Thyroid gland (tissue), 4 donors: Measurements from ENCODE around the gene ST14. TPM values are rescaled to one million over a fixed set of nuclear protein-coding genes. Genes with fewer than 3 reads are reported as not detected.
A peak's percentile ranks its signal among the peaks of the same experiment; 100 is the strongest.

Experiments
- DNase-seq, 2 donors: peaks; one replicate each; pipeline ENCODE4 v3.0.0-alpha.2; 2019
- H3K27ac ChIP-seq, 3 donors: fragments of 200-600 bp; sonication (generic); 1 replicate in 2 of 3; 2 replicates in 1 of 3; pipeline ENCODE4 v1.5.1; 2016 to 2019; ENCODE audit warnings: mild to moderate bottlenecking in 1 of 3, moderate library complexity in 1 of 3
- H3K27me3 ChIP-seq: fragments of 200-600 bp; sonication (generic); one replicate; pipeline ENCODE4 v1.5.1; 2019
- H3K36me3 ChIP-seq, 2 donors: fragments of 200-600 bp; sonication (generic); one replicate each; pipeline ENCODE4 v1.5.1; 2016 to 2019
- H3K4me1 ChIP-seq, 2 donors: fragments of 200-600 bp; sonication (generic); one replicate each; pipeline ENCODE4 v1.5.1; 2017 to 2019
- H3K4me3 ChIP-seq, 3 donors: fragments of 200-600 bp; sonication (generic); replicated peaks in 1 of 3; 1 replicate in 2 of 3; 2 replicates in 1 of 3; pipeline ENCODE4 v1.5.1; 2016; ENCODE audit warnings: mild to moderate bottlenecking in 1 of 3
- H3K9me3 ChIP-seq: fragments of 200-600 bp; sonication (generic); one replicate; pipeline ENCODE4 v1.5.1; 2017
- POLR2A ChIP-seq, 2 donors: fragments of 450-650 bp; IDR thresholded peaks; one replicate each; pipeline ENCODE4 v1.6.1; 2017; ENCODE audit warnings: antibody characterized with exemption in 2 of 2, mild to moderate bottlenecking in 2 of 2, moderate library complexity in 1 of 2
- WGBS, 2 donors: methylation state at CpG; one replicate each; pipeline ENCODE4 v1.1.5; 2017; 5-methylcytosine and 5-hydroxymethylcytosine counted together
- intact Hi-C: fragments of 100-400 bp; cut with DNase I; formaldehyde crosslinking; loops from one replicate; pipeline ENCODE4 v1.15.1; 2023
- total RNA-seq, 4 donors: library from RNA; depleted of rRNA; stranded (reverse); fragments of >200 nt; gene quantifications; one replicate each; pipeline ENCODE4 v1.2.3, GENCODE V29; 2016
- TF ChIP-seq, protein P1 (sequence below), 6 experiments: fragments of 200-600 bp in 3 of 6; fragments of 450-650 bp in 3 of 6; sonication (generic) in 3 of 6; IDR thresholded peaks; one replicate each; pipeline ENCODE4 v1.5.1; 2016 to 2019; ENCODE audit warnings: antibody characterized with exemption in 6 of 6, mild to moderate bottlenecking in 2 of 6, inconsistent platforms in 1 of 6, moderate library complexity in 1 of 6

The ST14 gene
- total RNA-seq, 4 donors from 2014 or later, result 53.3 to 102 (median 90.7) TPM

DNA sequence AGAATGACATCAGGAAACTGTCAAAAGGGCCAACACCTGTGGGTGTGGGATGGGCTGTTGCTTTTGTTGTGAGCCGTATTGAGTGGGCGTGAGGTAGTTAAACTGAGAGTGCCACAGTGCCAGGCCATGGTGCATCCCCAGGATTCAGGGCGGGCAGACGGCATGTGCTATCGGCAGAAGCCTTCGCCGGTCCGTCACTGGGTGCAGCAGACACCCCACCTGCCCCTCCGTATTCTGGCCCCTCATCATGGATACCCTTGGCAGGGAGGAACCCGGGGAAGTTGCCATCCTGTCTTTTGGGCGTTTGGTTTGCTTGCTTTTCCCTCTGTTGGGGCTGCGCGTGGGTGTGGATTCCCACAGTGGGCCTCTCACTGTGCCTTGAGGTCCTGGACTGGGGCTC, 27.5 kb downstream of the ST14 start:
- intact Hi-C loops, result no loop called here
- DNase-seq, result no peak
- WGBS, 2 donors, result 93 to 96% methylated on average over 12 to 13 of the region's 13 CpGs
- H3K36me3 ChIP-seq, result no peaks in the 10 kb centered on the region
- H3K9me3 ChIP-seq, result no peaks in the 10 kb centered on the region
- no peak for TF ChIP-seq POLR2A (IDR thresholded peaks at IDR 0.05)
- TF ChIP-seq, protein P1, sequence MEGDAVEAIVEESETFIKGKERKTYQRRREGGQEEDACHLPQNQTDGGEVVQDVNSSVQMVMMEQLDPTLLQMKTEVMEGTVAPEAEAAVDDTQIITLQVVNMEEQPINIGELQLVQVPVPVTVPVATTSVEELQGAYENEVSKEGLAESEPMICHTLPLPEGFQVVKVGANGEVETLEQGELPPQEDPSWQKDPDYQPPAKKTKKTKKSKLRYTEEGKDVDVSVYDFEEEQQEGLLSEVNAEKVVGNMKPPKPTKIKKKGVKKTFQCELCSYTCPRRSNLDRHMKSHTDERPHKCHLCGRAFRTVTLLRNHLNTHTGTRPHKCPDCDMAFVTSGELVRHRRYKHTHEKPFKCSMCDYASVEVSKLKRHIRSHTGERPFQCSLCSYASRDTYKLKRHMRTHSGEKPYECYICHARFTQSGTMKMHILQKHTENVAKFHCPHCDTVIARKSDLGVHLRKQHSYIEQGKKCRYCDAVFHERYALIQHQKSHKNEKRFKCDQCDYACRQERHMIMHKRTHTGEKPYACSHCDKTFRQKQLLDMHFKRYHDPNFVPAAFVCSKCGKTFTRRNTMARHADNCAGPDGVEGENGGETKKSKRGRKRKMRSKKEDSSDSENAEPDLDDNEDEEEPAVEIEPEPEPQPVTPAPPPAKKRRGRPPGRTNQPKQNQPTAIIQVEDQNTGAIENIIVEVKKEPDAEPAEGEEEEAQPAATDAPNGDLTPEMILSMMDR (IDR thresholded peaks at IDR 0.05), result no peak
- H3K27me3 ChIP-seq, result no peaks in the 10 kb centered on the region
- no peak overlapping the region for H3K27ac ChIP-seq
- H3K4me3 ChIP-seq, result no peak overlapping the region
- peaks cover 2 to 12% of the 10 kb centered on the region in 2 donors for H3K4me1 ChIP-seq

DNA sequence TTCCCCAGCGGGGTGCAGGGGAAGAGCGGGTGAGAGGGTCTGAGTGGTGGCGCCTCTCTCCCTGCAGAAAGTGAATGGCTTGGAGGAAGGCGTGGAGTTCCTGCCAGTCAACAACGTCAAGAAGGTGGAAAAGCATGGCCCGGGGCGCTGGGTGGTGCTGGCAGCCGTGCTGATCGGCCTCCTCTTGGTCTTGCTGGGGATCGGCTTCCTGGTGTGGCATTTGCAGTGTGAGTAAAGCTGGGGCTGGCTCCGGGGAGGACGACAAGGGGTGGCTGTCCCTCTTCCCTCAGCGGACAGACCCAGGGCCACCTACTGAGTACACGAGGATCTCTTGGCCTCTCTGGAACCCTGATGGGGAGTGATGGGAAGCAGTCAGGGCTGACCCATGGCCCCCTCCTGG, 28.5 kb downstream of the ST14 start:
- Histone ChIP-seq H3K27ac (no peak overlapping the region), H3K9me3 (no peaks in the 10 kb centered on the region), H3K4me1 (peaks cover 0 to 7% of the 10 kb centered on the region in 2 donors), H3K4me3 (no peak overlapping the region), H3K36me3 (no peaks in the 10 kb centered on the region), H3K27me3 (no peaks in the 10 kb centered on the region)
- WGBS, 2 donors, result 87 to 96% methylated on average over 14 of the region's 14 CpGs
- TF ChIP-seq, protein P1 (IDR thresholded peaks at IDR 0.05), result no peak
- no peak for TF ChIP-seq POLR2A (IDR thresholded peaks at IDR 0.05)
- DNase-seq, result no peak
- intact Hi-C loops, result no loop called here

DNA sequence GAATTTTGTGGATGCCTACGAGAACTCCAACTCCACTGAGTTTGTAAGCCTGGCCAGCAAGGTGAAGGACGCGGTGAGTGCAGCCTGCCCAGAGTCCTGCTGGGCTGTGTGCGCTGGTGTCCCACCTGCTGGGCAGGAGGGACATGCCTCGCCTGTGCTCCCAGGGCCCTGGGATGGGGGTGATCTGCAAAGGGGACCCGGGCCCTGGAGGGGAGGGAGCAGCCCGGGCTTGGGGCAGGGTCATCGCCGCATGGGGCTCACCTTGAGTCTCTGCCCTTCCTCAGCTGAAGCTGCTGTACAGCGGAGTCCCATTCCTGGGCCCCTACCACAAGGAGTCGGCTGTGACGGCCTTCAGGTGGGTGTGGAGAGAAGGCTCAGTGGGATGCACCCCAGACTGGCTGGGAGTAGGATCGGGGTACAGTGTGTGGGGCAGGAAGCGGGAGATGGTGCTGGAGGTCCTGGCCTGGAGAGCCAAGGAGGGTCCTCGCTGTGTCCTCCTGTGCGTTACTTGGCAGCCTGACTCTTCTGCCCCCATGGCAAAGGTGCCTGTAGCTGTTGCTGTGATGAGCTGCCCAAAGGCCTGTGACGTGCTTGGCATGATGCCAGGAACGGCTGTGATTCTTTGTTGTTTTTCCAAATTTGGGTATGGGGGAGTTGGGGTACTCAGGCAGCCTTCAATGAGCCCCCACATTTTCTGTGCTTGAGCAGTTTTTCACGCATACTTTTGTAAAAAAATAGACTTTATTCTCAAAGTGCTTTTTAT, 29.2 kb downstream of the ST14 start:
- no peak overlapping the region for H3K4me3 ChIP-seq
- 63 to 70% methylated on average over 12 to 19 of the region's 19 CpGs for WGBS, 2 donors
- no peaks in the 10 kb centered on the region for H3K36me3 ChIP-seq
- H3K4me1 ChIP-seq, result peaks cover 0 to 7% of the 10 kb centered on the region in 2 donors
- intact Hi-C loops, result no loop called here
- H3K9me3 ChIP-seq, result no peaks in the 10 kb centered on the region
- no peak overlapping the region for H3K27ac ChIP-seq
- H3K27me3 ChIP-seq, result no peaks in the 10 kb centered on the region
- DNase-seq, result peak; percentile 37 to 38
- TF ChIP-seq, protein P1 (IDR thresholded peaks at IDR 0.05), result no peak
- TF ChIP-seq POLR2A (IDR thresholded peaks at IDR 0.05), result no peak

DNA sequence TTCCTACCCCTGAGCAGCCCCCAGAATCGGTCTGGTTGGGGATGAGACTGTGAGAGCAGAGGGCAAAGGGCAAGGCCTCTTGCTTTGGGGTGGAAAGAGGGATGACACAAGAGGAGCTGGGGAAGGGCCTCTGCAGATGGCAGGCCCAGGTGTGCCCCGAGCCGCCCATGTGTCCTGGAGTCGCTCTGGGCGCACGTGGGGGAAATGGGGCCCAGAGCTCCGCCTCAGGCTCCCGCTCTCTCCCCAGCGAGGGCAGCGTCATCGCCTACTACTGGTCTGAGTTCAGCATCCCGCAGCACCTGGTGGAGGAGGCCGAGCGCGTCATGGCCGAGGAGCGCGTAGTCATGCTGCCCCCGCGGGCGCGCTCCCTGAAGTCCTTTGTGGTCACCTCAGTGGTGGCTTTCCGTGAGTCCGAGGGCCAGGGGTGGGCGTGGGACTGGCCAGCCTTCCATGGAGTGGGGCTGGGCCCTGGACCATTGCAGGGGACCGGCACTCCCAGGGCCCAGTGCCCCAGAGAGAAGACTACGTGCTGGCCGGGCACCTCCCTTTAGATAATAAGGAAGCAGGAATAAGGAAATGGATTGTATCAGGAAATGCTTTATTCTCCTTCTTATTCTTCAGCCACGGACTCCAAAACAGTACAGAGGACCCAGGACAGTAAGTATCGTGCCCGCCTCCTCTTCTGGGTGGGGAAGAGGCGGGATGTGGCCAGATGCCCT, 30.1 kb downstream of the ST14 start:
- Histone ChIP-seq H3K4me1 (peaks cover 0 to 7% of the 10 kb centered on the region in 2 donors), H3K36me3 (peaks cover 3 to 6% of the 10 kb centered on the region in 2 donors), H3K4me3 (no peak overlapping the region), H3K27ac (no peak overlapping the region), H3K27me3 (no peaks in the 10 kb centered on the region), H3K9me3 (no peaks in the 10 kb centered on the region)
- no peak for DNase-seq
- intact Hi-C loops, result no loop called here
- WGBS, 2 donors, result 88 to 89% methylated on average over 22 to 32 of the region's 32 CpGs
- no peak for TF ChIP-seq POLR2A (IDR thresholded peaks at IDR 0.05)
- TF ChIP-seq, protein P1 (IDR thresholded peaks at IDR 0.05), result no peak

DNA sequence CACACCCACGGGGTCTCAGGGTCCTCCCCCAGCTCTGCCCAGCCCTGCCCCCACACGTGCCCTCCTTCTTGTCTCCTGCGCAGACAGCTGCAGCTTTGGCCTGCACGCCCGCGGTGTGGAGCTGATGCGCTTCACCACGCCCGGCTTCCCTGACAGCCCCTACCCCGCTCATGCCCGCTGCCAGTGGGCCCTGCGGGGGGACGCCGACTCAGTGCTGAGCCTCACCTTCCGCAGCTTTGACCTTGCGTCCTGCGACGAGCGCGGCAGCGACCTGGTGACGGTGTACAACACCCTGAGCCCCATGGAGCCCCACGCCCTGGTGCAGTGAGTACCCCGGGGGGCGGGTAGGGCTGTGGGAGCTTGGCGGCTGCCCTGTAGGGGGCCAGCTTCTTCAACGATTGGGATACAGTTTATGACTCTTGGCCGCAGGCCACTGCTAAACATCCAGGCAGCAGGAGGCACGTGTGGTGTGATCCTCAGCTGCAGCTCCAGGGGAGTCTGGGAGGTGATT, 30.8 kb downstream of the ST14 start:
- peaks cover 3 to 10% of the 10 kb centered on the region in 2 donors for H3K36me3 ChIP-seq
- no peak for DNase-seq
- H3K4me1 ChIP-seq, result peaks cover 0 to 7% of the 10 kb centered on the region in 2 donors
- WGBS, 2 donors, result 90 to 97% methylated on average over 25 to 29 of the region's 29 CpGs
- intact Hi-C loops, result no loop called here
- TF ChIP-seq, protein P1 (IDR thresholded peaks at IDR 0.05), result no peak
- TF ChIP-seq POLR2A (IDR thresholded peaks at IDR 0.05), result no peak
- no peaks in the 10 kb centered on the region for H3K9me3 ChIP-seq
- H3K27ac ChIP-seq, result no peak overlapping the region
- H3K4me3 ChIP-seq, result no peak overlapping the region
- no peaks in the 10 kb centered on the region for H3K27me3 ChIP-seq
